Activated CD8-positive, alpha-beta memory T cell treated with anti-CD3 and anti-CD28 coated beads, Interleukin-2, amount 50 U/mL, for 1 hour (primary cell): ENCODE measurements around the gene CYFIP2.
"Not testable (repeated sequence)": the region's sequence is repeated elsewhere in the genome, so short reads cannot be mapped to it uniquely, and the experiment has no call there.

ENCODE experiments used
- DNase-seq: peaks from one replicate; pipeline ENCODE4 v3.0.0-alpha.2; 2020; ENCODE audit errors: extremely low read depth

Gene CYFIP2

DNA sequence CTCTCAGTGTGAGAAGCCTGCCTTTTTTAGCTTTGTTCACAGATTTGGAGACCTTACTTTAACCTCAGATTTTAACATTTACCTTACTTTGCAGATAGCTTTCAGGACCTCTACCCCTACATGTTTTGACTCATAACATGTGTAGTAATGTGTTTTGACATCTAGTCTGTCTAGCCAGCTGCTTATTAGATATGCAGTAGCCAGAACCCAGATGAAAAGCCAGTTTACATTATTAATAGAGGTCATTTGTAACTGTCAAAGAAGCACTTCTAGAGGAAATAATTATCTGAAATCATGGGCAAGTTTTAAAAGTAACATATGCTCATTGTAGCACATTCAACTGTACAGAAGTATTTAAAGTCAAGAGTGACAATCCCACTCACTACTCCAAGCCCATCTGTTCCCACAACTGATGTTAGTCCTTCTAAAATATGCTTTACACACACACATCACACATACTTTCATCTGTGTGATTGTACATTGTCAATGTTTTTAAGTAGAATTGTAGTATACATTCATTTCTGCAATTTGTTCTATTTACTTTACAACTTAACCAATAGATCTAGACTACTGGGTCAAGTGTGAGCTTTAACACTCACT, 122.3 kb downstream of the CYFIP2 start:
- no peak for DNase-seq

GRCh38 chr5:157389103-157389502, 123.2 kb downstream of the CYFIP2 start:
- no peak for DNase-seq

GRCh38 chr5:157390133-157390532, 124.2 kb downstream of the CYFIP2 start:
- no peak for DNase-seq

DNA sequence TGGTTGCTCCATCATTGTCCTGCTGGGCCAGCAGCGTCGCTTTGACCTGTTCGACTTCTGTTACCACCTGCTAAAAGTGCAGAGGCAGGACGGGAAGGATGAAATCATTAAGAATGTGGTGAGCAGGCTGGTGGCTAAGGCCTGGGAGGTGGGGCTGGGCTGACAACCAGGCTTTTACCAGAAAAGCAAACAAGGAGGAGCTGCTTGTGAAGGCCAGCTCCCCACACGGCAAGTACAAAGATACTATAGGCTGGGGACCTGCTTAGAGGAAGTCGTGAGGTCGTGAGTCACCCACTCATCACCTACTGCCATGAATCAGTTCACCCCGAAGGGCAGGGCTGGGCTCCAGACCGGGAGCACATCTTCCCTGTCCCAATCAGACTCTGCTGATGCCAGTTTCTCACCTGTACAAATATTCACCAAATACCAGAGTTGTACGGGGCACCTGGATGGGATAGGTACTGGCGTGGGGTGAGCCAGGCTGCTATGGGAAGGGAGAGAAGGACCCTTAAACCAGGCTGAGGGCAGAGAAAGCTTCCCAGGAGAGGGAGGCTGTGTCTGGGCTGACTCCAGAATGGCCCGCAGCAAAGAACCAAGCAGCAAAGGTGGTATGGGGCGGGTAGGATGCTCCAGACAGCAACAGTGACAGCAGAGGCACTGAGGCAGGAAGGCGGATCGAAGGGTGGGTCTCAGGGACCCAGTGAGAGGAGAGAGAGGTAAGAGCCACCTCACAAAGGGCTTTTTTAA, 124.8 kb downstream of the CYFIP2 start:
- DNase-seq: peak; percentile 5

GRCh38 chr5:157398305-157398704, 132.4 kb downstream of the CYFIP2 start:
- no peak for DNase-seq

- DNase-seq: no peak
Measured at GRCh38 chr5:157400741-157401495, 135.0 kb downstream of the CYFIP2 start.

- DNase-seq: no peak
Measured at GRCh38 chr5:157415838-157416237, 149.9 kb downstream of the CYFIP2 start.

- DNase-seq: not testable (repeated sequence)
Measured at GRCh38 chr5:157419521-157419920, 153.6 kb downstream of the CYFIP2 start.

DNA sequence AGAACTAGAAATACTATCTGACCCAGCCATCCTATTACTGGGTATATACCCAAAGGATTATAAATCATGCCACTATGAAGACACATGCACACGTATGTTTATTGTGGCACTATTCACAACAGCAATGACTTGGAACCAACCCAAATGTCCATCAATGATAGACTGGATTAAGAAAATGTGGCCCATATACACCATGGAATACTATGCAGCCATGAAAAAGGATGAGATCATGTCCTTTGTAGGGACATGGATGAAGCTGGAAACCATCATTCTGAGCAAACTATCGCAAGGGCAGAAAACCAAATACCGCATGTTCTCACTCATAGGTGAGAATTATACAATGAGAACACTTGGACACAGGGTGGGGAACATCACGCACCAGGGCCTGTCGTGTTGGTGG, 164.0 kb downstream of the CYFIP2 start:
- DNase-seq: not testable (repeated sequence)

DNA sequence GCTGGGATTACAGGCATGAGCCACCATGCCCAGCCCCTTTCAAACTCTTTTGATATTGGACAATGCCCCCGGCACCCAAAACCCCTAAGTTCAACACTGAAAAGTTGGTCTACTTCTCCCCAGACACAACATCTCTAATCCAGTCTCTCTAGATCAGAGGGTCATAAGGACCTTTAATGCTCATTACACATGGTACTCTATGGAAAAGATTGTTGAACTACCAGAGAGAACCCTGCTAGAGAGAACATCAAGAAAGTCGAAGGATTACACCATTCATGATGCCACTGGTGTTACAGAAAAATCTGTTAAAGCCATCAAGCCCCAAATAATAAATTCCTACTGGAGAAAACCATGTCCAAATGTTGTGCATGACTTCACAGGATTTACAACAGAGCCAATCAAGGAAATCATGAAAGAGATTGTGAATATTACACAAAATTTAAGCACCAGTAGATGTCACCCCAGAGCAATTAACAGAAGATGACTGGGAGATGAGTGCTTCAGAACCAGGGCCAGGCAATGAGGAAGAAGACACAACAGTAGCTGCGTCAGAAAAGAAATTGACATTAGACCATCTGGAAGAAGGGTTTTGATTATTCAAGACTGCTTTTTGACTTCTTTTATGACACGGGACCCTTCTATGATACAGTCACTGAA, 165.7 kb downstream of the CYFIP2 start:
- no peak for DNase-seq

DNA sequence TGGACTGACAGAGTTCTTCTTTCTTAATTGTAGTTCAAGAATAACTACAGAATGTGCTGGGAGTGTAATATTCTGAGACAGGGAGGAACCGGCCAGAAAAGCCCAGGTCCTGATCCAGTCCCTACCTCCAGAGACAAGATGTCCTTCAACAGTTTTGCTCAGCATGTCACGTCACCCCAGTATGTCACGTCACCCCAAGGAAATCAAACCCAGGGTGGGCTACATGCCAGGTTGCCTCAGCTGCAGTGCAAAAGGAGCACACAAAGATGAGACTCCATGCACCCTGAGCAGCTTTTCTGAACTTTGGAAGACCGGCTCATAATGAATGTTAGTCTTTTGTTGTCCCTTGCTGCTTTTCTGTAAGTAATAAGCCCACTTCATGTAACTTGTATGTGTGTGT, 168.2 kb downstream of the CYFIP2 start:
- no peak for DNase-seq

- no peak for DNase-seq
Measured at GRCh38 chr5:157443041-157443549, 177.2 kb downstream of the CYFIP2 start.

DNA sequence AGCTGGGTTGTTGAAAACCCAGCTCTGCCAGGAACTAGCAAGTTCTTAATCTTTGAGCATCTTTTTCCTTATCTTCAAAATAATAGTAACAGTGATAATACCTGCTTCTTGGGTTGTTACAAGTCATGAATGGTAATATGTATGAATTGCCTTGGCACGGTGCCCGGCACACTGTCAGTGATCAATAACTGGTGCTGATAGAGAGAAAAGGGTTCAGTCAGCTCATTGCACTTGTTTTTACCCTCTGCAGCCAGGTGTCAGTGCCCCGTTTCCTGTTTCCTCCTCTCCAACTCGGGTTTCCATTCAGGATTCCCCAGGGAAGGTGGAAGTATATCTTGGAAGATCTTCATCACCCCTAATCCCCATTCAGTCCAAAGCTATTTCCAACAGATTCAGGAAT, 178.3 kb downstream of the CYFIP2 start:
- DNase-seq: no peak
